Liver (tissue), 9 donors: ENCODE data around the gene RBM15. TPM values are rescaled to one million over a fixed set of nuclear protein-coding genes. Genes with fewer than 3 reads are reported as not detected.

Experiments
- DNase-seq: peaks from one replicate; pipeline ENCODE4 v3.0.0-alpha.2; 2017; ENCODE audit warnings: low spot score
- H3K27ac ChIP-seq, 2 donors: one replicate each; pipeline ENCODE4 v1.7.0; 2013; ENCODE audit warnings: inconsistent platforms in 2 of 2, low read length in 2 of 2, control low read depth in 1 of 2, low read depth in 1 of 2, mild to moderate bottlenecking in 1 of 2
- H3K27me3 ChIP-seq, 4 donors: one replicate each; pipeline versions ENCODE4 v1.6.1 to v1.7.0; 2013; ENCODE audit warnings: low read length in 3 of 4, inconsistent platforms in 1 of 4, mild to moderate bottlenecking in 1 of 4, moderate library complexity in 1 of 4; ENCODE audit not compliant: control insufficient read depth in 4 of 4, insufficient read depth in 4 of 4
- H3K36me3 ChIP-seq, 4 donors: one replicate each; pipeline versions ENCODE4 v1.6.1 to v1.7.0; 2013; ENCODE audit warnings: low read length in 3 of 4, mild to moderate bottlenecking in 3 of 4, low read depth in 1 of 4, moderate library complexity in 1 of 4; ENCODE audit not compliant: control insufficient read depth in 4 of 4, insufficient read depth in 3 of 4
- H3K4me1 ChIP-seq, 4 donors: one replicate each; pipeline versions ENCODE4 v1.6.1 to v1.7.0; 2013; ENCODE audit warnings: low read length in 3 of 4, mild to moderate bottlenecking in 3 of 4, moderate library complexity in 1 of 4; ENCODE audit not compliant: control insufficient read depth in 4 of 4, insufficient read depth in 4 of 4
- H3K4me3 ChIP-seq, 3 donors: one replicate each; pipeline versions ENCODE4 v1.6.1 to v1.7.0; 2013; ENCODE audit warnings: low read length in 3 of 3, control low read depth in 1 of 3, low read depth in 1 of 3, mild to moderate bottlenecking in 1 of 3
- H3K9ac ChIP-seq, 2 donors: one replicate each; pipeline ENCODE4 v1.7.0; 2013; ENCODE audit warnings: low read length in 2 of 2, mild to moderate bottlenecking in 2 of 2, moderate library complexity in 2 of 2, control low read depth in 1 of 2, low read depth in 1 of 2
- H3K9me3 ChIP-seq, 4 donors: one replicate each; pipeline versions ENCODE4 v1.6.1 to v1.7.0; 2013; ENCODE audit warnings: low read length in 3 of 4; ENCODE audit not compliant: control insufficient read depth in 4 of 4
- ATF3 ChIP-seq: IDR thresholded peaks from 2 replicates; pipeline ENCODE4 v1.6.1; 2016; ENCODE audit warnings: antibody characterized with exemption
- EGR1 ChIP-seq, 2 donors: IDR thresholded peaks; 2 replicates each; pipeline ENCODE4 v1.6.1; 2016 to 2018; ENCODE audit warnings: antibody characterized with exemption in 2 of 2, low read depth in 2 of 2
- FOXA1 ChIP-seq: IDR thresholded peaks from 2 replicates; pipeline ENCODE4 v1.6.1; 2016; ENCODE audit warnings: antibody characterized with exemption
- FOXA2 ChIP-seq: IDR thresholded peaks from 2 replicates; pipeline ENCODE4 v1.6.1; 2016; ENCODE audit warnings: antibody characterized with exemption
- GABPA ChIP-seq, 2 donors: IDR thresholded peaks in 1 of 2; conservative IDR thresholded peaks in 1 of 2; 2 replicates each; pipeline ENCODE4 v1.6.1; 2016; ENCODE audit warnings: antibody characterized with exemption in 2 of 2, mild to moderate bottlenecking in 1 of 2, moderate library complexity in 1 of 2
- HNF4A ChIP-seq, 2 donors: conservative IDR thresholded peaks; 2 replicates each; pipeline ENCODE4 v1.6.1; 2016; ENCODE audit warnings: antibody characterized with exemption in 2 of 2, mild to moderate bottlenecking in 2 of 2
- HNF4G ChIP-seq: IDR thresholded peaks from 2 replicates; pipeline ENCODE4 v1.6.1; 2016; ENCODE audit warnings: antibody characterized with exemption
- JUND ChIP-seq, 2 donors: IDR thresholded peaks; 2 replicates each; pipeline ENCODE4 v1.6.1; 2016; ENCODE audit warnings: antibody characterized with exemption in 2 of 2
- MAX ChIP-seq: IDR thresholded peaks from 2 replicates; pipeline ENCODE4 v1.6.1; 2016; ENCODE audit warnings: antibody characterized with exemption
- NR2F2 ChIP-seq: IDR thresholded peaks from 2 replicates; pipeline ENCODE4 v1.6.1; 2016; ENCODE audit warnings: antibody characterized with exemption
- RAD21 ChIP-seq, 2 donors: IDR thresholded peaks; 2 replicates each; pipeline ENCODE4 v1.6.1; 2016; ENCODE audit warnings: antibody characterized with exemption in 2 of 2, mild to moderate bottlenecking in 2 of 2
- REST ChIP-seq: IDR thresholded peaks from 2 replicates; pipeline ENCODE4 v1.6.1; 2016; ENCODE audit warnings: antibody characterized with exemption, mild to moderate bottlenecking
- RXRA ChIP-seq, 2 donors: IDR thresholded peaks; 2 replicates each; pipeline ENCODE4 v1.6.1; 2017 to 2018; ENCODE audit warnings: antibody characterized with exemption in 2 of 2, mild to moderate bottlenecking in 1 of 2
- SP1 ChIP-seq: IDR thresholded peaks from 2 replicates; pipeline ENCODE4 v1.6.1; 2018; ENCODE audit warnings: antibody characterized with exemption, mild to moderate bottlenecking
- TAF1 ChIP-seq: conservative IDR thresholded peaks from 2 replicates; pipeline ENCODE4 v1.6.1; 2016; ENCODE audit warnings: antibody characterized with exemption, mild to moderate bottlenecking
- YY1 ChIP-seq: IDR thresholded peaks from 2 replicates; pipeline ENCODE4 v1.6.1; 2016; ENCODE audit warnings: antibody characterized with exemption, mild to moderate bottlenecking
- ZBTB33 ChIP-seq: IDR thresholded peaks from 2 replicates; pipeline ENCODE4 v1.6.1; 2016; ENCODE audit warnings: antibody characterized with exemption
- WGBS: extraction: QIAGEN DNeasy Blood & Tissue Kit; methylation state at CpG from one replicate; pipeline ENCODE4 v1.1.7; 2013; 5-methylcytosine and 5-hydroxymethylcytosine counted together
- polyA plus RNA-seq, 2 donors: library from polyadenylated mRNA; stranded (reverse) in 1 of 2; unstranded in 1 of 2; fragments of 200-250 nt in 1 of 2; fragments of >200 nt in 1 of 2; fragmentation: Nextera tagmentation in 1 of 2; extraction: Ambion mirVana in 1 of 2; gene quantifications; one replicate each; pipeline versions ENCODE4 v1.2.1 to v1.2.3, GENCODE V29; 2013 to 2015
- total RNA-seq, 2 donors: library from RNA; depleted of rRNA; stranded (reverse); fragments of >200 nt; gene quantifications; one replicate each; pipeline ENCODE4 v1.2.3, GENCODE V29; 2014
- donor health status: healthy.
- donor health status: healthy.
- donor health status: healthy.
- donor health status: healthy.
- donor health status: healthy.

RBM15 gene
- total and polyA plus RNA-seq, 4 donors: 2.4 to 34.0 (median 15.0) TPM

- TF ChIP-seq ATF3: no peak
Observed at GRCh38 chr1:110316735-110317134, 22.4 kb upstream of the RBM15 start (continued).

DNA sequence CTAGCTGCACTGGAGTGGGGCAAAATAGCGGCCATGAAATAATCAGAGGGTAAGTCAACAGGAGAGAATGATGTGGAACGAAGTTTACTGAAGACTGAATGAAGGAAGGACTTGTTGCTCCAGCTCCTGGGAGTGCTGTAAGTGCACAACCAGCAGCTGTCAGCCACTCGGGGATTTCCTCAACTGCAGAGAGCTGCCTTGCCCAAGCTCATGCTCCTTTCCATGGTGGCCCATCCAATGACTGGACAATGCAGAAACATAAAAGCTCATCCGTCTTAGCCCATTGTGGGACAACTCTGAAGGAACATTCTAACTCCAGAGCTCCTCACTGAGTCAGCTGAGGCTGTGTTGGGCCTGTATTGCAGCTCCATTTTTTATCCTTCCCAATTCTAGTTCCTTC, 21.1 kb upstream of the RBM15 start:
- 91% methylated on average over 4 of the region's 4 CpGs for WGBS
- no peak overlapping the region for H3K27ac ChIP-seq

More for the DNA sequence above, 21.1 kb upstream of the RBM15 start:
- TF ChIP-seq ATF3 (no peak), TAF1 (no peak), JUND (IDR thresholded peaks at IDR 0.05) (no peak), FOXA2 (no peak), HNF4G (no peak), GABPA (IDR thresholded peaks at IDR 0.05 in 1 of 2, conservative IDR thresholded peaks at IDR 0.05 in 1 of 2) (no peak), MAX (no peak), RXRA (IDR thresholded peaks at IDR 0.05) (no peak), YY1 (no peak), SP1 (no peak), HNF4A (conservative IDR thresholded peaks at IDR 0.05) (no peak), REST (no peak), FOXA1 (no peak), RAD21 (IDR thresholded peaks at IDR 0.05) (no peak), EGR1 (IDR thresholded peaks at IDR 0.05; ENCODE audit: low read depth in 2 of 2) (no peak), NR2F2 (no peak), ZBTB33 (no peak)
- no peak for DNase-seq
- Histone ChIP-seq H3K9me3 (no peaks in the 10 kb centered on the region), H3K9ac (no peak overlapping the region), H3K4me1 (no peaks in the 10 kb centered on the region), H3K36me3 (no peaks in the 10 kb centered on the region), H3K4me3 (no peak overlapping the region), H3K27me3 (no peaks in the 10 kb centered on the region)
